Fibroblast of mammary gland (primary cell): ENCODE results near the gene MYOZ3.

Experiments
- DNase-seq: peaks from one replicate; pipeline ENCODE4 v3.0.0-alpha.2; 2010; ENCODE audit warnings: low read depth
- H3K4me3 ChIP-seq: 2 replicates; pipeline ENCODE4 v1.5.1; 2011; ENCODE audit warnings: low read depth, mild to moderate bottlenecking, low read length, moderate library complexity; ENCODE audit not compliant: control insufficient read depth
- TF ChIP-seq, protein P1 (sequence below): conservative IDR thresholded peaks from 2 replicates; pipeline ENCODE4 v1.5.1; 2011; ENCODE audit warnings: low read depth, low read length, inconsistent platforms; ENCODE audit not compliant: control insufficient read depth, insufficient read depth

MYOZ3 gene

DNA sequence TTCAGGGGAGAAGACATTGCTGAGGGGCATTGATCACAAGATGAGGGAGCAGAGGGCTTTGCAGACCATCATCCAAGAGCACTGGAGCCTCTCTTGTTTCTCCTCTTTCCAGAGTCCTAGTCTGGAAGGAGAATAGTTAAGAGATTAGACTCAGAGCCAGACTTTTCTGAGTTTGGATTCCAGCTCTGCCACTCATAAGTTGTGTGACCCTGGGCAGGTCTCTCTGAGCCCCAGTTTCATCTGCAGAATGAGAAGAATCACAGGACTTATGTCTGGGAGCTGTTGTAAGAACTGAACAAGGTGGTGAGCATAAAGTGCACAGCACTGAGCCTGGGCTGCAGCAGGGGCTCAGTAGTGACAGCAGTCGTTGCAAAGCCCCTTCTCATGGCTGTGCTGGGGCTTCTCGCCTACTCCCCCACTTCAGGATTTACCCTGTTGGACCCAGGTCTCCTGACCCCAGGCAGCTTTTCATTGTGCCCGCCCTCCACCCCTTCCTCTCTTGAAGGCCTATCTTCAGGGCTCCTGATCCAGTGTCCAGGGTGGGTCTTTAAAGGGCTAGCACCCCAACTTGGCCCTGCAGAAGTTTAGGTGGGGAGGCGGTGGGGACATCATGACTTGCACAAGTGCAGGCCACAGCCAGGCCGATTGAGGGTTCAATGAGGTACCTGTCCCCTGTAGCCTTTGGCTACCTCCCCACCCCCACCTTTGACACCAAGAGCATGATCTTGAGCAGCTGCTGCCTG lies 19.1 kb upstream of the MYOZ3 start:
- TF ChIP-seq, protein P1, sequence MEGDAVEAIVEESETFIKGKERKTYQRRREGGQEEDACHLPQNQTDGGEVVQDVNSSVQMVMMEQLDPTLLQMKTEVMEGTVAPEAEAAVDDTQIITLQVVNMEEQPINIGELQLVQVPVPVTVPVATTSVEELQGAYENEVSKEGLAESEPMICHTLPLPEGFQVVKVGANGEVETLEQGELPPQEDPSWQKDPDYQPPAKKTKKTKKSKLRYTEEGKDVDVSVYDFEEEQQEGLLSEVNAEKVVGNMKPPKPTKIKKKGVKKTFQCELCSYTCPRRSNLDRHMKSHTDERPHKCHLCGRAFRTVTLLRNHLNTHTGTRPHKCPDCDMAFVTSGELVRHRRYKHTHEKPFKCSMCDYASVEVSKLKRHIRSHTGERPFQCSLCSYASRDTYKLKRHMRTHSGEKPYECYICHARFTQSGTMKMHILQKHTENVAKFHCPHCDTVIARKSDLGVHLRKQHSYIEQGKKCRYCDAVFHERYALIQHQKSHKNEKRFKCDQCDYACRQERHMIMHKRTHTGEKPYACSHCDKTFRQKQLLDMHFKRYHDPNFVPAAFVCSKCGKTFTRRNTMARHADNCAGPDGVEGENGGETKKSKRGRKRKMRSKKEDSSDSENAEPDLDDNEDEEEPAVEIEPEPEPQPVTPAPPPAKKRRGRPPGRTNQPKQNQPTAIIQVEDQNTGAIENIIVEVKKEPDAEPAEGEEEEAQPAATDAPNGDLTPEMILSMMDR = no peak
- peak overlapping the region; percentile 1 for H3K4me3 ChIP-seq
- no peak for DNase-seq

DNA sequence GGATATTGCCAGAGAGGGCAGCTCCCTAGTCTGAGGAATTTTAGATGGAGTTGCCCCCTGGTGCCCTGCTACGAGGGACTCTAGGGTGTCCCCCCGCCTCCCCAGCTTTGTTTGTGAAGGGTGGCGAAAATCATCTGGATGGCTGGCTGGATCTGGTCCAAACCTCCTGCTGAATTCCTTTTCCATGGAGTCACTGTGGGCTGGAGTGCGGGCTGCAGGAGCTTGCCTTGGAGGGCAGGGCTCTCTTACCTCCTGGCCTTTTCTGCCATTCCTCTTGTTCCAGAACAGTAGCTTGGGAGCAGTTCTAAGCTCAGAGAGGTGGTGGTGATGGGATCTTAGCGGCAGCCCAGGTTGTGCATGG lies 18.5 kb upstream of the MYOZ3 start:
- TF ChIP-seq, protein P1 = no peak
- H3K4me3 ChIP-seq = no peak overlapping the region
- peak; percentile 89 for DNase-seq

DNA sequence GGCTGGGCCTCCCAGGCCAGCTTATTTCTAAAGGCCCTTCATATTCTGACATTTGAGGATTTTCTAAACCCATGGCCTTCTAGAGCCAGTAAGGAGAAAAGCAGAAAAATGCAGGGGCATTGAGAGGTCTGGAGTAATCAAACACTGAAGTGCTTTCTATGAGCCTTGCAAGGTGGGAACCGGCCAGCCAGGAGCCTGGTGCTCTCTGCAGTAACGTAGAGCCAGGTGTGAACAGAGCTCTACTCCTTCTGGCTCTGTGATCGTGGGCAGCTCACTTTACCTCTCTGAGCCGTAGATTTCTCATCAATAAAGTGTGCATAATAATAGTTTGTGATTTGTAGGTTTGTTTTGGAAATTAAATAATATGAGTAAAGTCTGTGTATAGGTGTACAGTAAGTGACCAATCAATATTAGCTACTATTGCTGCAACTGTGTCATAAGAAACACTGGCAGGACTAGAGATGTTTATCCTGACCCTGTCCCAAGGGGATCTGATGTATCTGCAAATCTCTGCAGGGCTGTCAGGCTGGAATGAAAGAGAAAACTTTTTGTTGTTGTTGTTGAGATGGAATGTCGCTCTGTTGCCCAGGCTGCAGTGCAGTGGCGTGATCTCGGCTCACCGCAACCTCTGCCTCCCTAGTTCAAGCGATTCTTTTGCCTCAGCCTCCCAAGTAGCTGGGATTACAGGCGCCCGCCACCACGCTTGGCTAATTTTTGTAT lies 17.9 kb upstream of the MYOZ3 start:
- H3K4me3 ChIP-seq = no peak overlapping the region
- TF ChIP-seq, protein P1 = no peak
- DNase-seq = peak; percentile 26

DNA sequence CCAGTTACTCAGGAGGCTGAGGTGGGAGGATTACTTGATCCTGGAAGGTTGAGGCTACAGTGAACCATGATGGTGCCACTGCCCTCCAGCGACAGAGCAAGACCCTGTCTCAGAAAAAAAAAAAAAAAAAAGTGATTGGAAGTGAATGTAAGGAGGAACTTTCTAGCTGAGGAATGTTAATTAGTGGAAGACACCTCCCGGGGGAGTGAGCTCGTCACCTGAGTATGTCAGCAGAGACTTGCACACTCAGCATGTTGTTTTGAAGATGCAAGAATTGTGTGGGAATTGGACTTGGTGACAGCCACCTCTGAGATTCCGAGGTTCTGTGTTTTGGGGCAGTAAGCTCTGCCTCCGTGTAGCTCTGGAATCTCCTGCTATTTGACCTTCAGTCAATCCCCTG lies 17.0 kb upstream of the MYOZ3 start:
- H3K4me3 ChIP-seq = no peak overlapping the region
- DNase-seq = no peak
- TF ChIP-seq, protein P1 = no peak

DNA sequence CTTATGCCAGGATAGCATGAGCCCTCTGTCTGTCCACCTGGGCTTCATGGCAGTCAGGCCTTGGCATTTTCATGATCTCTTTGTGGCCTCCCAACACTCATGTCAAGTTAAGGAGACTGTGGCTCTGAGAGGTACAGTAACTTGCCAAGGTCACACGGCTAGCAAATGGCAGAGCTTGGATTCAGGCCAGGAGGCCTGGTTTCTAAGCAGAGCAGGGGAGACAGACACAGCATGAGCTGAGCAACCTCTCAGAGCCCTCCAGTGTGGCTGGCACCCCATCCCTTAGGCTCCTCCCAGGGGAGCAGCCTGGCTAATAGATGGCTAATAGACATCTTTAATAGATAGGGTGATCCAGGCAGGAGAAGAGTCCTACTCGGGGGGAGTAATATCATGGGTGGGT lies 16.5 kb upstream of the MYOZ3 start:
- no peak overlapping the region for H3K4me3 ChIP-seq
- TF ChIP-seq, protein P1 = no peak
- no peak for DNase-seq

DNA sequence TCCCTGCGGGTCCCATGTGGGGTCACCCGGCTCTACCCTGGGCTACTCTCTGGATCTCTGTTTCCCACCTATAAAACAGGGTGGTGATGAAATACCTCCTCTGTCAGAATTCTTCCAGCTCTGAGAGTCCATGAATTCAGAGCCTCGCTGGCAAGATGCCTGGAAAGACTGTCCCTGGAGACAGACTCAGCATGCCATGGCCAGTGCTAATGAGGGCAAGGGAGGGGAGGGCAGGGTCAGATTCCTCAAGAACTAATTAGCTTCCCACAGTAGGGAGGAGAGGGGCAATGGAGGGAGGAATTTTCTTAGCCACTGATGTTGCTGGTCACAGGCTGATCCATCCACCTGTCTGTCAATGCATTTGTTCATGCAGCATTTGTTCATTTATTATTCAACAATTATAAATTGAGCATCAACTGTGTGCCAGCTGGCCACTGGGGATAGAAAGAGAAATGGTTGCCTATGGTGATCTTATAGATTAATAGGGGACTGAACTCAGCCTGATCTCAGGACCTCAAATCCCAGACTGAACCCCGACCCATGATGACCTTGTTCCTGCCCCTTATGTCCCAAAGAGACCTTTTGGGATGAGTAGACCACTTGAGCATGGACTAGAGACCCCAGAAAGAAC lies 15.9 kb upstream of the MYOZ3 start:
- peak; percentile 93 for DNase-seq
- TF ChIP-seq, protein P1 = no peak
- H3K4me3 ChIP-seq = no peak overlapping the region
